Measurements from ENCODE around the gene SIX2. TPM values are rescaled to one million over a fixed set of nuclear protein-coding genes. Genes with fewer than 3 reads are reported as not detected.
"Not testable (repeated sequence)": the region's sequence is repeated elsewhere in the genome, so short reads cannot be mapped to it uniquely, and the experiment has no call there.

SIX2 gene
- total RNA-seq, 2 experiments from 2014 or later: not detected

- H2AFZ ChIP-seq (ENCODE audit: low read length): no peak overlapping the region
- H4K20me1 ChIP-seq (ENCODE audit: insufficient read depth, low read length): no peaks in the 10 kb centered on the region
- intact Hi-C loops (cut with micrococcal nuclease; ENCODE audit: unreplicated experiment): no loop called here
- no TSS peak for BruUV-seq (replicated peaks)
- H3K36me3 ChIP-seq (ENCODE audit: insufficient read depth, low read length): no peaks in the 10 kb centered on the region
- H3K9me3 ChIP-seq (ENCODE audit: low read length): no peaks in the 10 kb centered on the region
- H3K27ac ChIP-seq (ENCODE audit: low read depth, low read length, poor library complexity, severe bottlenecking): no peak overlapping the region
- POLR2A ChIA-PET: no interaction called here
- no peaks in the 10 kb centered on the region for H3K4me1 ChIP-seq (ENCODE audit: insufficient read depth, low read length, poor library complexity, severe bottlenecking)
- no peaks in the 10 kb centered on the region for H3K9me2 ChIP-seq (ENCODE audit: insufficient read depth, low read length)
- H3K4me3 ChIP-seq (ENCODE audit: low read depth, low read length, poor library complexity, severe bottlenecking): no peak overlapping the region
- TF ChIP-seq CTCF (conservative IDR thresholded peaks at IDR 0.05; ENCODE audit: low read length) (no peak), EZH2phosphoT487 (IDR thresholded peaks at IDR 0.05; ENCODE audit: borderline replicate concordance, low read depth, low read length) (no peak)
- no peak overlapping the region for H3K4me2 ChIP-seq (ENCODE audit: low read length)
- H3K79me2 ChIP-seq (ENCODE audit: insufficient read depth, low read depth, low read length): no peaks in the 10 kb centered on the region
- CTCF ChIA-PET (ENCODE audit: unreplicated experiment): no interaction called here
- no peak for DNase-seq (ENCODE audit: low spot score)
Measured at GRCh38 chr2:45043174-45043573, 33.9 kb upstream of the SIX2 start.

GRCh38 chr2:45042401-45042800, 33.1 kb upstream of the SIX2 start:
- Histone ChIP-seq H3K9me3 (ENCODE audit: low read length) (no peaks in the 10 kb centered on the region), H3K4me1 (ENCODE audit: insufficient read depth, low read length, poor library complexity, severe bottlenecking) (no peaks in the 10 kb centered on the region), H3K9me2 (ENCODE audit: insufficient read depth, low read length) (no peaks in the 10 kb centered on the region), H3K4me3 (ENCODE audit: low read depth, low read length, poor library complexity, severe bottlenecking) (no peak overlapping the region), H3K36me3 (ENCODE audit: insufficient read depth, low read length) (no peaks in the 10 kb centered on the region), H3K79me2 (ENCODE audit: insufficient read depth, low read depth, low read length) (no peaks in the 10 kb centered on the region), H2AFZ (ENCODE audit: low read length) (no peak overlapping the region), H4K20me1 (ENCODE audit: insufficient read depth, low read length) (no peaks in the 10 kb centered on the region), H3K4me2 (ENCODE audit: low read length) (no peak overlapping the region), H3K27ac (ENCODE audit: low read depth, low read length, poor library complexity, severe bottlenecking) (no peak overlapping the region)
- TF ChIP-seq CTCF (conservative IDR thresholded peaks at IDR 0.05; ENCODE audit: low read length) (no peak), EZH2phosphoT487 (IDR thresholded peaks at IDR 0.05; ENCODE audit: borderline replicate concordance, low read depth, low read length) (no peak)
- DNase-seq (ENCODE audit: low spot score): no peak
- intact Hi-C loops (cut with micrococcal nuclease; ENCODE audit: unreplicated experiment): no loop called here
- CTCF ChIA-PET (ENCODE audit: unreplicated experiment): no interaction called here
- POLR2A ChIA-PET: no interaction called here
- no TSS peak for BruUV-seq (replicated peaks)

GRCh38 chr2:45040786-45041185, 31.5 kb upstream of the SIX2 start:
- Histone ChIP-seq H3K4me2 (ENCODE audit: low read length) (no peak overlapping the region), H2AFZ (ENCODE audit: low read length) (no peak overlapping the region), H3K4me3 (ENCODE audit: low read depth, low read length, poor library complexity, severe bottlenecking) (no peak overlapping the region), H3K4me1 (ENCODE audit: insufficient read depth, low read length, poor library complexity, severe bottlenecking) (no peaks in the 10 kb centered on the region), H3K9me2 (ENCODE audit: insufficient read depth, low read length) (no peaks in the 10 kb centered on the region), H3K9me3 (ENCODE audit: low read length) (no peaks in the 10 kb centered on the region), H3K79me2 (ENCODE audit: insufficient read depth, low read depth, low read length) (no peaks in the 10 kb centered on the region), H3K27ac (ENCODE audit: low read depth, low read length, poor library complexity, severe bottlenecking) (no peak overlapping the region), H3K36me3 (ENCODE audit: insufficient read depth, low read length) (no peaks in the 10 kb centered on the region), H4K20me1 (ENCODE audit: insufficient read depth, low read length) (no peaks in the 10 kb centered on the region)
- POLR2A ChIA-PET: interaction anchor here (0.5 to 1.9 kb wide), 4 partner anchors 8 to 127 kb away, joined by 3 to 4 read pairs (median 3); no protein-coding TSS in a partner anchor
- CTCF ChIA-PET (ENCODE audit: unreplicated experiment): no interaction called here
- no peak for TF ChIP-seq CTCF (conservative IDR thresholded peaks at IDR 0.05; ENCODE audit: low read length)
- no peak for DNase-seq (ENCODE audit: low spot score)
- intact Hi-C loops (cut with micrococcal nuclease; ENCODE audit: unreplicated experiment): no loop called here
- BruUV-seq (replicated peaks): no TSS peak

- H3K4me1 ChIP-seq (ENCODE audit: insufficient read depth, low read length, poor library complexity, severe bottlenecking); intact Hi-C loops (cut with micrococcal nuclease; ENCODE audit: unreplicated experiment); H3K79me2 ChIP-seq (ENCODE audit: insufficient read depth, low read depth, low read length); BruUV-seq (replicated peaks); H2AFZ ChIP-seq (ENCODE audit: low read length); H3K4me2 ChIP-seq (ENCODE audit: low read length); H3K36me3 ChIP-seq (ENCODE audit: insufficient read depth, low read length); H3K27ac ChIP-seq (ENCODE audit: low read depth, low read length, poor library complexity, severe bottlenecking); CTCF ChIA-PET (ENCODE audit: unreplicated experiment); DNase-seq (ENCODE audit: low spot score); H3K4me3 ChIP-seq (ENCODE audit: low read depth, low read length, poor library complexity, severe bottlenecking); H3K9me3 ChIP-seq (ENCODE audit: low read length); POLR2A ChIA-PET; H3K9me2 ChIP-seq (ENCODE audit: insufficient read depth, low read length); H4K20me1 ChIP-seq (ENCODE audit: insufficient read depth, low read length): not testable (repeated sequence)
Measured at GRCh38 chr2:45039804-45040203, 30.6 kb upstream of the SIX2 start.

GRCh38 chr2:45038861-45039260, 29.6 kb upstream of the SIX2 start:
- H3K79me2 ChIP-seq (ENCODE audit: insufficient read depth, low read depth, low read length); intact Hi-C loops (cut with micrococcal nuclease; ENCODE audit: unreplicated experiment); H3K9me3 ChIP-seq (ENCODE audit: low read length); H3K36me3 ChIP-seq (ENCODE audit: insufficient read depth, low read length); H3K4me3 ChIP-seq (ENCODE audit: low read depth, low read length, poor library complexity, severe bottlenecking); H3K4me1 ChIP-seq (ENCODE audit: insufficient read depth, low read length, poor library complexity, severe bottlenecking); CTCF ChIA-PET (ENCODE audit: unreplicated experiment); H3K4me2 ChIP-seq (ENCODE audit: low read length); BruUV-seq (replicated peaks); POLR2A ChIA-PET; H2AFZ ChIP-seq (ENCODE audit: low read length); H4K20me1 ChIP-seq (ENCODE audit: insufficient read depth, low read length); DNase-seq (ENCODE audit: low spot score); H3K9me2 ChIP-seq (ENCODE audit: insufficient read depth, low read length); H3K27ac ChIP-seq (ENCODE audit: low read depth, low read length, poor library complexity, severe bottlenecking): not testable (repeated sequence)
